SK-MEL-5 (cell line): Measurements from ENCODE around the gene METTL27. TPM values are rescaled to one million over a fixed set of nuclear protein-coding genes. Genes with fewer than 3 reads are reported as not detected.
"Not testable (repeated sequence)": the region's sequence is repeated elsewhere in the genome, so short reads cannot be mapped to it uniquely, and the experiment has no call there.

ENCODE experiments used
- DNase-seq: peaks from one replicate; pipeline ENCODE4 v3.0.0-alpha.2; 2016; ENCODE audit warnings: low read depth, low spot score
- in situ Hi-C: cut with HindIII; loops from 2 replicates; pipeline ENCODE4 v1.10.0; 2016; ENCODE audit warnings: low sequenced_read_pairs, high pct_unique_total_duplicates, low pct_unique_long_range_greater_than_20kb
- total RNA-seq: library from RNA; depleted of rRNA; stranded (reverse); fragments of >200 nt; shearing (Covaris generic); gene quantifications from 2 replicates; pipeline ENCODE4 v1.2.3, GENCODE V29; 2014; rRNA removed

METTL27 gene
- total RNA-seq, 1 experiment from 2014 or later, result 1.8 TPM

DNA sequence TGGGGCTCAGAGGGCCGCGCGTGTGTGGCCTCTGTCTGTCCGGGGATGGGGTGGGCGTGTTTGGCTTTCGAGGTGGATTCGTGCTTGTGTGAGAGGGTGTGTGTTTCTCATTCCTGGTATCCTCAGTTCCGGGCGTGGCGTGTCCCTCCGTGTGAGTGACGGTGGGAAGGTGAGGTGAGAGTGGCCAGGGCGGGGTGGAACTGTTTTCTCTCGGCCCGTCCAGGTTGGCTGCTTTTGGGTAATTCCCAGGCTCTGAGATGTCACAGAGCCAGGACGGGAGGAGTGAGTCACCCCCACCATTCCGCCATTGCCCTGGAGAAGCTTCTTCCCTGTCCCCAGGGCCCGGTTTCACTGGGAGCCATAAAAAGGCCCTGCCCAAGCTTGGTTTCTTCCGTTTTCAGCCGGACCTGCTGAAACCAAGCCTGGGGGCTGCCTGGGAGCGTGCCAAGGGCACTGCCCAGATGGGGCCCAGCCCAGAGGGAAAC lies 32.8 kb downstream of the METTL27 start:
- in situ Hi-C loops, result loop anchor here (25.0 kb wide), 1 partner anchor 153 kb away; no protein-coding TSS in a partner anchor
- no peak for DNase-seq

DNA sequence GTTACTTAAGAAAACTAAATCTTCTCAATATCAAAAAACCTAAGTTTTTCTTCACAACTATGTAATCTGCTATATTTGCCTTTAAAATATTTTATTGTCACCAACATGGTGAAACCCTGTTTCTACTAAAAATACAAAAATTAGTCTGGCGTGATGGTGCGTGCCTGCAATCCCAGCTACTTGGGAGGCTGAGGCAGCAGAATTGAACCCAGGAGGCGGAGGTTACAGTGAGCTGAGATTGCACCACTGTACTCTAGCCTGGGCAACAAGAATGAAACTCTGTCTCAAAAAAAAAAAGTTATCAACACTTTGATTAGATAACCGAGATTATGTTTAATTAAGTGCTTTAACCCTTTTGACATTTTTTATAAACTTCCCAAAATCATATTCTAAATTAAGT lies 39.9 kb downstream of the METTL27 start:
- in situ Hi-C loops, result loop anchor here (25.0 kb wide), 1 partner anchor 160 kb away; no protein-coding TSS in a partner anchor
- no peak for DNase-seq

DNA sequence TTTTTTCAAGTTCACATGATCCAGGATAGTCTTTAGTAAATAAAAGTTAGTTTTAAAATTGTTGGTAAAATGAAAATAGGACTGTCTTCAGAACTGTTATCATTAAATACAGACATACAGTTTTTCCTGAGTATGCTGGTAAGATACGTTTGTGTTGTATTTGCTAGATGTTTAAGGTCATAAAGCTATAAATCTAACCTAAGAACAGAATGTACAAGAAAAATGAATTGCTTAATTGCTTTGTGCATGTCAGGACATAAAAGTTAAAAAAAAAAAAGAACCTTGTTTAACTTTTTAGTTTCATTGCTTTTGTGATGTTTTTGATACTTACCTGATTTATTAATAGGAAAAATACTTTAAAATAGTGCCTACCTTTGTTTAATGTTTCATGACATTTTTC lies 40.7 kb downstream of the METTL27 start:
- in situ Hi-C loops, result loop anchor here (25.0 kb wide), 1 partner anchor 161 kb away; no protein-coding TSS in a partner anchor
- no peak for DNase-seq

DNA sequence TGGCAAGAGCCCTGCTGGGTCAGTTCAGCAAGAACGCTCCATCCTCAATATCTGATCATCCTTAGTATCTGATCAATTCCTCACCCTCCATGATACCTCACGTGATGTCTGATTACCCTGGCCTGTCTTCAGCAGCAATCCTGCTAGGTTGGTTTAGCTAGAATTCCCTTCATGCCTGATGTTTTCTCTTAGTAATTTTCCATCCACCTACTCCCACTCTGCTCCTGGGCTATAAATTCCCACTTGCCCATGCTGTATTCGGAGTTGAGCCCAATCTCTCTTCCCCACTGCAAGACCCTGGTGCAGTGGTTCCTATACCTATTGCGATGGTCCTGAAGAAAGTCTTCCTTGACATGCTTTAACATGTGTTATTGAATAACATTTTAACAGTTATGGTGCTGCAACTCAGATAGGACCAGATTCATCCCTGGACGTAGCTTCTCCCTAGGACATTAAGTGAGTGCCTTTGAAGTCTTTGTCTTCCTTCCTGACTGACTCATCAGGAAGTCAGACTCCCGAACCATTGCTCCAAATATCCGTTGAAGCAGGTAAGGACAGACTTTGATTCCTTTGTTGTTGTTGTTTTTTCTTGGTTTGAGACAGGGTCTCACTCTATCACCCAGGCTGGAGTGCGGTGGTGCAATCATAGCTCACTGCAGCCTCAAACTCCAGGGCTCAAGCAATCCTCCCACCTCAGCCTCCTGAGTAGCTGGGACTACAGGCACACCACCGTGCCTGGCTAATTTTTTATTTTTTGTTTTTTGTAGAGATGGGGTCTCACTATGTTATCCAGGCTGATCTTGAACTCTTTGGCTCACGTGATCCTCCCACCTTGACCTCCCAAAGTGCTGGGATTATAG lies 42.8 kb downstream of the METTL27 start:
- no peak for DNase-seq
- in situ Hi-C loops, result loop anchor here (25.0 kb wide), 1 partner anchor 163 kb away; no protein-coding TSS in a partner anchor

DNA sequence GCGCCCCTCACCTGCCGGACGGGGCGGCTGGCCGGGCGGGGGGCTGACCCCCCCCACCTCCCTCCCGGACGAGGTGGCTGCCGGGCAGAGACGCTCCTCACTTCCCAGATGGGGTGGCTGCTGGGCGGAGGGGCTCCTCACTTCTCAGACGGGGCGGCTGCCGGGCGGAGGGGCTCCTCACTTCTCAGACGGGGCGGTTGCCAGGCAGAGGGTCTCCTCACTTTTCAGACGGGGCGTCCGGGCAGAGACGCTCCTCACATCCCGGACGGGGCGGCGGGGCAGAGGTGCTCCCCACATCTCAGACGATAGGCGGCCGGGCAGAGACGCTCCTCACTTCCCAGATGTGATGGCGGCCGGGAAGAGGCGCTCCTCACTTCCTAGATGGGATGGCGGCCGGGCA lies 45.1 kb downstream of the METTL27 start:
- not testable (repeated sequence) for DNase-seq

DNA sequence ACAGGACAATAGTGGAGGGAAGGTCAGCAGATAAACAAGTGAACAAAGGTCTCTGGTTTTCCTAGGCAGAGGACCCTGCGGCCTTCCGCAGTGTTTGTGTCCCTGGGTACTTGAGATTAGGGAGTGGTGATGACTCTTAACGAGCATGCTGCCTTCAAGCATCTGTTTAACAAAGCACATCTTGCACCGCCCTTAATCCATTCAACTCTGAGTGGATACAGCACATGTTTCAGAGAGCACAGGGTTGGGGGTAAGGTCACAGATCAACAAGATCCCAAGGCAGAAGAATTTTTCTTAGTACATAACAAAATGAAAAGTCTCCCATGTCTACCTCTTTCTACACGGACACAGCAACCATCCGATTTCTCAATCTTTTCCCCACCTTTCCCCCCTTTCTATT lies 45.7 kb downstream of the METTL27 start:
- DNase-seq, in situ Hi-C loops: not testable (repeated sequence)

More for the DNA sequence above, 45.1 kb downstream of the METTL27 start:
- in situ Hi-C loops, result not testable (repeated sequence)

DNA sequence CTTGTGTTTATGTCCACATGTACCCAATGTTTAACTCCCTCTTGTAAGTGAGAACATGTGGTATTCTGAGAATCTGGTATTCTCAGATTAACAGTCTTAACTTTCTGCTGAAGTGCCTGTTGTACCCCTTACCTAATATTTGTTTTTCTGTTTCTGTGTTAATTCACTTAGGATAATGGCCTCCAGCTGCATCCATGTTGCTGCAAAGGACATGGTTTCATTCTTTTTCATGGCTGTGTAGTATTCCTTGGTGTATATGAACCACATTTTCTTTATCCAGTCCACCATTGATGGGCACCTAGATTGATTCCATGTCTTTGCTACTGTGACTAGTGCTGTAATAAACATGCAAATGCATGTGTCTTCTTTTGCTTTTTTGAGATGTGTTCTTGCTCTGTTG lies 47.1 kb downstream of the METTL27 start:
- DNase-seq, in situ Hi-C loops: not testable (repeated sequence)

DNA sequence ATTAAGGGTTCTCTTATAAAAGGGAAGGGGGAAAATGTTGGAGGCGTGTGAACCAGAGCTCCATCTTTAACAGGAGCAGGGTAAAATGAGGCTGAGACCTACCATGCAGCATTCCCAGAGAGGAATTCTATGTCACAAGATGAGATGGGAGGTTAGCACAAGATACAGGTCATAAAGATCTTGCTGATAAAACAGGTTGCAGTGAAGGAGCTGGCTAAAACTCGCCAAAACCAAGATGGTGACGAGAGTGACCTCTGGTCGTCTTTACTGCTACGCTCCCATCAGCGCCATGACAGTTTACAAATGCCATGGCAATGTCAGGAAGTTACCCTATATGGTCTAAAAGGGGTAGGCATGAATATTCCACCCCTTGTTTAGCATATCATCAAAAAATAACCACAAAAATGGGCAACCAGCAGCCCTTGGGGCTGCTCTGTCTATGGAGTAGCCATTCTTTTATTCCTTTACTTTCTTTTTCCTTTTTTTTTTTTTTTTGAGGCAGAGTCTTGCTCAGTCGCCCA lies 51.1 kb downstream of the METTL27 start:
- in situ Hi-C loops, DNase-seq: not testable (repeated sequence)

DNA sequence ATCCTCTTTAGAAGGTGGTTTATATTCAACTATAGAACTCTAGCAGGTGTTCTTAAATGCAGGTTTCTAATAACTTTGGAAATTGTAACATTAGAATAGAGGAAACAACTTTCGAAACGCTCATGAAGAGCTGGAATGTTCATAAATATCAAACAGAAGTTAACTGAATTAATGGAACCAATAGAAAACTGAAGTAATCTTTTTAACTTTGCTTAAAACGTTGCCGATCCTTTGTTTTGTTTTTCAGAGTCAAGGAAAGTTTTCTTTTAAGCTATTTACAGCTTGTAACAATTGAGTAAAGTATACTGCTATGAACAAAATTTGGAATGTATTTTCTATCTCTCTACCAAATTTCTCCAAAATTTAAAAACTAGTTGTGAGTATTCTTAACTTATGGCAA lies 53.3 kb downstream of the METTL27 start:
- no peak for DNase-seq

DNA sequence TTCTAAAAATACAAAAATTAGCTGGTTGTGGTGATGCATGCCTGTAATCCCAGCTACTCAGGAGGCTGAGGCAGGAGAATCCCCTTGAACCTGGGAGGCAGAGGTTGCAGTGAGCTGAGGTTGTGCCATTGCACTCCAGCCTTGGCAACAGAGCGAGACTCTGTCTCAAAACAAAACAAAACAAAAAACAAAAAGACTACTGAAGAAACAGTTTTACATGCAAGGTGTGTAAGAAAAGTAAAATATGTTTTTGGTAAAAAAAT lies 54.6 kb downstream of the METTL27 start:
- in situ Hi-C loops, DNase-seq: not testable (repeated sequence)

More for the DNA sequence above, 53.3 kb downstream of the METTL27 start:
- in situ Hi-C loops, result no loop called here

DNA sequence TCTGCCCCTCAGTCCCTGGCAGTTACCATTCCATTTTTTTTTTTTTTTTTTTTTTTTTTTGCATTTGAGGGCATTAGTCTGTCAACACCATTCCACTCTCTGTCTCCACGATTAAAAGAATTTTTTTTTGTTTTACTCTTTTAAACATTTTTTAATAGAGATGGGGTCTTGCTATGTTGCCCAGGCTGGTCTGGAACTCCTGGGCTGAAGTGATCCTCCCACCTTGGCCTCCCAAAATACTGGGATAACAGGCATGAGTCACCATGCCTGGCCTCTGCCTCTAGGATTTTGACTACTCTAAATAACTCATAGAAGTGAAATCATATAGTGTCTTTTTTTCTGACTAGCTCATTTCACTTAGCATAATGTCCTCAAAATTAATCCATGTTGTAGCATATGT lies 55.7 kb downstream of the METTL27 start:
- in situ Hi-C loops, result no loop called here
- no peak for DNase-seq

Other genes starting within 250 kb of the METTL27 start
- 0.03 TPM in 1 of 2 replicates, not detected in the other for gene MLXIPL, start 218.0 kb downstream of the METTL27 start, total RNA-seq
- 4.3 and 4.6 TPM in 2 replicates for gene VPS37D, start 174.7 kb downstream of the METTL27 start, total RNA-seq
- gene DNAJC30, start 159.1 kb downstream of the METTL27 start, total RNA-seq, result 4.3 and 4.5 TPM in 2 replicates
- 142 and 181 TPM in 2 replicates for gene BUD23, start 158.9 kb downstream of the METTL27 start, total RNA-seq
- gene STX1A, start 122.8 kb downstream of the METTL27 start, total RNA-seq, result 6.7 and 7.0 TPM in 2 replicates
- 27.5 and 31.8 TPM in 2 replicates for gene ABHD11, start 103.7 kb downstream of the METTL27 start, total RNA-seq
- gene CLDN3, start 72.2 kb downstream of the METTL27 start, total RNA-seq, result not detected in 2 replicates
- gene CLDN4, start 11.5 kb downstream of the METTL27 start, total RNA-seq, result not detected in 2 replicates
- gene TMEM270, start 18.6 kb upstream of the METTL27 start, total RNA-seq, result not detected in 2 replicates
- not detected in 2 replicates for gene ELN, start 185.7 kb upstream of the METTL27 start, total RNA-seq
- 26.4 and 28.8 TPM in 2 replicates for gene LIMK1, start 241.3 kb upstream of the METTL27 start, total RNA-seq